SU-DHL-6 (cell line): ENCODE measurements around the gene KCNK15.
"Not testable (repeated sequence)": the region's sequence is repeated elsewhere in the genome, so short reads cannot be mapped to it uniquely, and the experiment has no call there.

ENCODE experiments used
- EZH2phosphoT487 ChIP-seq: fragments of 200-600 bp; sonication (generic), shearing (Covaris generic); conservative IDR thresholded peaks from 2 replicates; pipeline ENCODE4 v1.6.1; 2018; ENCODE audit warnings: mild to moderate bottlenecking, antibody characterized with exemption, low read length, moderate library complexity, mixed read lengths
- TF ChIP-seq, protein P1 (sequence below): fragments of 200-600 bp; sonication (generic); IDR thresholded peaks from one replicate; pipeline ENCODE4 v1.5.1; 2017; ENCODE audit warnings: antibody characterized with exemption, mild to moderate bottlenecking, low read length, moderate library complexity; ENCODE audit not compliant: insufficient read depth, poor library complexity, severe bottlenecking

GRCh38 chr20:44697041-44697440 is 48.6 kb upstream of the KCNK15 start:
- TF ChIP-seq, protein P1, sequence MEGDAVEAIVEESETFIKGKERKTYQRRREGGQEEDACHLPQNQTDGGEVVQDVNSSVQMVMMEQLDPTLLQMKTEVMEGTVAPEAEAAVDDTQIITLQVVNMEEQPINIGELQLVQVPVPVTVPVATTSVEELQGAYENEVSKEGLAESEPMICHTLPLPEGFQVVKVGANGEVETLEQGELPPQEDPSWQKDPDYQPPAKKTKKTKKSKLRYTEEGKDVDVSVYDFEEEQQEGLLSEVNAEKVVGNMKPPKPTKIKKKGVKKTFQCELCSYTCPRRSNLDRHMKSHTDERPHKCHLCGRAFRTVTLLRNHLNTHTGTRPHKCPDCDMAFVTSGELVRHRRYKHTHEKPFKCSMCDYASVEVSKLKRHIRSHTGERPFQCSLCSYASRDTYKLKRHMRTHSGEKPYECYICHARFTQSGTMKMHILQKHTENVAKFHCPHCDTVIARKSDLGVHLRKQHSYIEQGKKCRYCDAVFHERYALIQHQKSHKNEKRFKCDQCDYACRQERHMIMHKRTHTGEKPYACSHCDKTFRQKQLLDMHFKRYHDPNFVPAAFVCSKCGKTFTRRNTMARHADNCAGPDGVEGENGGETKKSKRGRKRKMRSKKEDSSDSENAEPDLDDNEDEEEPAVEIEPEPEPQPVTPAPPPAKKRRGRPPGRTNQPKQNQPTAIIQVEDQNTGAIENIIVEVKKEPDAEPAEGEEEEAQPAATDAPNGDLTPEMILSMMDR, result not testable (repeated sequence)
- not testable (repeated sequence) for TF ChIP-seq EZH2phosphoT487
